ENCODE measurements around the gene DNAJC24.

- TF ChIP-seq CTCF (IDR thresholded peaks at IDR 0.05) (no peak), POLR2AphosphoS5 (IDR thresholded peaks at IDR 0.05) (no peak)
Measured at GRCh38 chr11:31464436-31464835, 94.8 kb downstream of the DNAJC24 start.
